ENCODE data around the gene PCSK6.

PCSK6 gene

GRCh38 chr15:101498717-101499480 is 9.4 kb upstream of the PCSK6 start:
- DNase-seq, result no peak

- no peak for DNase-seq
Measured at GRCh38 chr15:101498076-101498716, 8.7 kb upstream of the PCSK6 start.

GRCh38 chr15:101497484-101498034 is 8.1 kb upstream of the PCSK6 start:
- DNase-seq, result no peak

- no peak for DNase-seq
Measured at GRCh38 chr15:101497017-101497416, 7.5 kb upstream of the PCSK6 start.

- DNase-seq, result no peak
Measured at GRCh38 chr15:101496198-101496986, 6.9 kb upstream of the PCSK6 start.

GRCh38 chr15:101495334-101496197 is 6.1 kb upstream of the PCSK6 start:
- no peak for DNase-seq

- DNase-seq, result no peak
Measured at GRCh38 chr15:101494251-101494796, 4.8 kb upstream of the PCSK6 start.

- DNase-seq, result no peak
Measured at GRCh38 chr15:101492766-101493692, 3.5 kb upstream of the PCSK6 start.

- DNase-seq, result no peak
Measured at GRCh38 chr15:101491734-101492640, 2.5 kb upstream of the PCSK6 start.

- DNase-seq, result no peak
Measured at GRCh38 chr15:101490922-101491733, 1.6 kb upstream of the PCSK6 start.

GRCh38 chr15:101490408-101490891 is 943 bp upstream of the PCSK6 start:
- DNase-seq, result no peak

GRCh38 chr15:101489237-101489598 is 289 bp downstream of the PCSK6 start:
- no peak for DNase-seq

GRCh38 chr15:101488300-101489164 is 975 bp downstream of the PCSK6 start:
- DNase-seq, result no peak

GRCh38 chr15:101486696-101487459 is 2.6 kb downstream of the PCSK6 start:
- DNase-seq, result no peak

GRCh38 chr15:101483462-101483861 is 6.0 kb downstream of the PCSK6 start:
- no peak for DNase-seq

GRCh38 chr15:101482526-101483371 is 6.8 kb downstream of the PCSK6 start:
- DNase-seq, result no peak
